CMK (cell line): ENCODE data around the gene TMPRSS11F.
A peak's percentile ranks its signal among the peaks of the same experiment; 100 is the strongest.
"Not testable (repeated sequence)": the region's sequence is repeated elsewhere in the genome, so short reads cannot be mapped to it uniquely, and the experiment has no call there.

Experiments
- DNase-seq: peaks from one replicate; pipeline ENCODE4 v3.0.0-alpha.2; 2010; ENCODE audit warnings: low read depth

The TMPRSS11F gene

DNA sequence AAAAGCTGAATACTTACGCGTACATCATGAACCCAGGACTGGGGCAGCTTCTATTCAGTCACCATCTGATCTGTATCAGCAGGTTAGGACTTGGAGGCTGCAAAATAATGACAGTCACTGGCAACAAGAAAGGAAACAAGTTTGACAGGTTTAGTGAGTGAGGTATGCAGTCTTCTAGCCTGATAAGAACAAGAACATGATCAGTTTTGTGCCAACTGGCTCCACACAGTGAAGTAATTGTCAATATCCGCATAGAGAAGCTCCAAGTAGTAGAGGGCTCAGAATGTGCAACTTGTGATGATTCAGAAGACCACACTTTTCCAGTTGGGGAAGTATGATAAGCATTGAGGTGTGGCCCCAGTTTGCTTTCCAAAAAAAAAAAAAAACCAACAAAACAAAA, at the start of gene TMPRSS11F:
Gene TMPRSS11F (minus strand): TSS at position 77 of the 400 bp plus-strand sequence. CDS start 49 bp downstream, at position 28.
- peak; percentile 73 for DNase-seq

GRCh38 chr4:68176904-68177303, 47.2 kb upstream of the TMPRSS11F start:
- DNase-seq: no peak

- DNase-seq: no peak
These were observed 46.8 kb upstream of the TMPRSS11F start for GRCh38 chr4:68176500-68176899.

GRCh38 chr4:68175562-68176155, 46.0 kb upstream of the TMPRSS11F start:
- peak; percentile 14 for DNase-seq

DNA sequence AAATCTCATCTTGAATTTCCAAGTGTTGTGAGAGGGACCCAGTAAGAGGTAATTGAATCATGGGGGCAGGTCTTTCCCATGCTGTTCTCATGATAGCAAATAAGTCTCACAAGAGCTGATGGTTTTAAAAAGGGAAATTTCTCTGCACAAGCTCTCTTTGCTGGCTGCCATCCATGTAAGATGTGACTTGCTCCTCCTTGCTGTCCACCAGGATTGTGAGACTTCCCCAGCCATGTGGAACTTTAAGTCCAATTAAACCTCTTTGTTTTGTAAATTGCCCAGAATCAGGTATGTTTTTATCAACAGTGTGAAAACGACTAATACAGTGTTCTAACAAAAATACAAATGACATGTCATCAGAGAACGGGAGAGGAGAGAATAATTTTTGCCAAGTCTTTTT, 44.7 kb upstream of the TMPRSS11F start:
- not testable (repeated sequence) for DNase-seq

DNA sequence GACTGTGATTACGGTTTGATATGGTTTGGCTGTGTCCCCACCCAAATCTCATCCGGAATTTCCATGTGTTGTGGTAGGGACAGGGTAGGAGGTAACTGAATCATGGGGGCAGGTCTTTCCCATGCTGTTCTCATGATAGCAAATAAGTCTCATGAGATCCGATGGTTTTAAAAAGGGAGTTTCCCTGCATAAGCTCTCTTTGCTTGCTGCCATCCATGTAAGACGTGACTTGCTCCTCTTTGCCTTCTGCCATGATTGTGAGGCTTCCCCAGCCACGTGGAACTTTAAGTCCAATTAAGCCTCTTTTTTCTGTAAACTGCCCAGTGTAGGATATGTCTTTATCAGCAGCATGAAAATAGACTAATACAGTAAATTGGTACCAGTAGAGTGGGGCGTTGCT, 42.5 kb upstream of the TMPRSS11F start:
- not testable (repeated sequence) for DNase-seq

DNA sequence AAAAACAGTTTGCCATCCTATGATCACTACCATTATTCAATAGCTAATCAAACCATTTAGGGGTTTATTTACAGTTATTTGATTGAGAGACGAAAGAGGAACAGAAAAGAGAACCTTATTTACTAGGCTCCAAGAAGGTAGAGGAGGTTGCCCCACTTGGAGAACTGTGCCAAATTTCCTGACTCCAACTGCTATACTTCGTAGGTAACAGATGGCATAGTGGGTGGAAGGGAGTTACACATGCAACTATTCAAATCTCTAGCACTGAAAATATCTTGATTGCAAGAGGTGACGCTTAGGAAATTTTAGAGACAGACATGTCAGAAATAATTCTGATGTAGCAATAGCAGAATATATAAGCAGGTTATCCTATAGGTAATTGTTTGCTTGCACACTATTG, 38.0 kb upstream of the TMPRSS11F start:
- DNase-seq: no peak

GRCh38 chr4:68167166-68167565, 37.5 kb upstream of the TMPRSS11F start:
- DNase-seq: no peak

GRCh38 chr4:68163754-68164153, 34.1 kb upstream of the TMPRSS11F start:
- DNase-seq: no peak

- no peak for DNase-seq
These were observed 32.5 kb upstream of the TMPRSS11F start for GRCh38 chr4:68162196-68162595.

DNA sequence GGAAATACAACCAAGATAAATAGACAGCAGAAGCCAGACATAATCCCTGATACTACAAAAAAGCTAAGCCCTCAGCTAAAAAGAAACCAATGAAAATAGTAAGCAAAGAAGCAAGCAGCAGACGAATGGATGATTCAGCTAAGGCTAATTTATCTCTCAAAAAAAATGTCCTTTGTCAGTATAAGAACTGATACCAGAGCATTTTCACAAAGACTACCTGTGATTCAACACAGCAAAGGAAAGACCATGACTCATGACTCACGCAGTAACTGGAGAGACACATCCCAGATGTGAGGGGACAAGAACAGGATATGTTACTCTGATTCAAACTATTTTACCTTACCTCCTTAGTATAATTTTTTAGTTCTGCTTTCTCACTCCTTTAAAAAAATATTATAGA, 22.7 kb upstream of the TMPRSS11F start:
- DNase-seq: no peak

- no peak for DNase-seq
These were observed 19.4 kb upstream of the TMPRSS11F start for GRCh38 chr4:68148800-68149685.

- DNase-seq: no peak
These were observed 17.4 kb upstream of the TMPRSS11F start for GRCh38 chr4:68147079-68147478.

- DNase-seq: no peak
These were observed 15.6 kb upstream of the TMPRSS11F start for GRCh38 chr4:68145261-68145660.

DNA sequence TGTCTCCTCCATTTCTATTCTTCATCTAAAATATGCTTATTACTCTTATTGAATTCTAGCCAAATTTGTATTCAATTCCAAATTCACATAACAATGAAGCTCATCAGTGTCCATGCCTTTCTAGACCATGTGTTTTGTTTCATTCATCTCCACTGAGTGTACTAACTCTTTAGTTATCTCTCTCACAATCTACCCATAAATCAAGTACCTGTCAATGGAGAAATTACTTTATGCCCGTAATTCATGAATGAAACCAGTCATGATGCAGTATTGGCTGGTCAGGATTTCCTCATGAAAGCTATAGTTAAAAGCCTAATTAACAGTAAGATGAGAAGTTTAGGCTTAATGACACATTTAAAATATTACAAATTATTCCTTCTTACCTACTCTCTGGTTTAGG, 12.2 kb upstream of the TMPRSS11F start:
- no peak for DNase-seq

DNA sequence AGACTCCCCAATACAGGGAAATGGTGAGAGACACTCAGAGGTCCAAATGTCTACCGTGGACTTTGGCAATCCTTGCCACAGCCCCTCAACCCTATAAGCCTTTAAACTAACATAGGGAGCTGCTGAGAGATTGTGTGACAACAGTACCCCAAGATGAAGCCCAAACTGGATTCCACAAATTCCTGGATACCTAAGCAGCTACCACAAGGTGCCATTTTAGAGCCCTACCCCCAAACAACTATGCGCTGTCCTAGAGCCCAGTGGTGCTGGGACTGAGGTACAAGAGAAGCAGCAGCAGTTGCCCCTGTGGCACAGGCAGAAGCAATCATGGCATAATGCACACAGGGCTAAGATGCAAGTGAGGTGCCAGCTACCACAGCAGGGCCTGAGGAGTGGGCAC, 2.7 kb upstream of the TMPRSS11F start:
- no peak for DNase-seq

DNA sequence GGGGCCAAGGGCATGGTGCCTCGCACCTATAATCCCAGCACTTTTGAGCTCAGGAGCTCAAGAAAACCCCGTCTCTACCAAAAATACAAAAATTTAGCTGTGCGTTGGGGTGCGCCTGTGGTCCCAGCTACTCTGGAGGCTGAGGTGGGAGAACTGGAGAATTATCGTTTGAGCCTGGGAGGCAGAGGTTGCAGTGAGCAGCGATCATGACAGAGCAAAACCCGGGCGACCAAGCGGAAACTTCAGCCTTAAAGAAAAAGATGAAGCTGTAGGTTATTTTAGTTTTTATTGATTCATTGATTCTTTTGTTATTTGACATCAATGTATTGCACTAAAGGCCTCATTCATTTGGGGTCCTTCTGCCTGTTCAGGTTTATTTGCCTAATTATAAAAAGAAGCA, 5.4 kb downstream of the TMPRSS11F start:
- DNase-seq: no peak

DNA sequence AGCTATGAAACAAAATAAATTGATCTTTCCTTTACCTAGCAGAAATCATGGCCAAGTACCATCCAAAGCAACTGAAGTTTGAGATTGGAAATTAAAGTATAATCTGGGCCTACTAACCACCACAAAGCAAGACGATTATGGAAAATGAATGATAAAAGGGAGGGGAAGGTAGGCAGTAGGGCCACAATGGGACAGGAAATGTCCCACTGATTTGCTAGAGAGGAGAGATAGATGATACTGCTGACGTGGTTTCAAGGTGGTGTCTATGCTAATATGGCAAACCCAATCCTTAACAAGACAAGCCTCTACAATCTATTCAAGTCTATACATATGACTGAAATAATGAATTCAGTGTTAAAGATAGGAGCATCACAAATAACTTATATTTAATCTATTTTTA, 6.1 kb downstream of the TMPRSS11F start:
- DNase-seq: no peak

- DNase-seq: no peak
These were observed 9.7 kb downstream of the TMPRSS11F start for GRCh38 chr4:68119921-68120320.

DNA sequence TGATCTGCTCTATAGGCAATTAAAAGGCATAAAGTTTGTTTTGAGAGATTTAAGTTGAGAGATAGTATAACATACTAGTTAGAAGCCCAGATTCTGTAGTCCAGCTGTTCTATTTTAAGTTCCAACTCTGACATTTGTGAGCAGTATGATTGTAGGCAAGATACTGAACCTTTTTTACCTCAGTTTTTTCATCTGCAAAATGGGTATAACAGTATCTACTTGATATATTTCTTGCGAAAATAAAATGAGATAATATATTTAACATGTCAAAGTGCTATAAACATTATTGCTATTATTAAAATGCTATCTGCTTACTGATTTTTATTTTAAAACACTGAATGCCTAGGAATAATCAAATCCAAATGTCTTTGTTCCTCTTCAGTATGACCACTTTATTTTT, 19.2 kb downstream of the TMPRSS11F start:
- DNase-seq: no peak

GRCh38 chr4:68109868-68110267, 19.8 kb downstream of the TMPRSS11F start:
- no peak for DNase-seq

GRCh38 chr4:68082758-68083157, 46.9 kb downstream of the TMPRSS11F start:
- no peak for DNase-seq

DNA sequence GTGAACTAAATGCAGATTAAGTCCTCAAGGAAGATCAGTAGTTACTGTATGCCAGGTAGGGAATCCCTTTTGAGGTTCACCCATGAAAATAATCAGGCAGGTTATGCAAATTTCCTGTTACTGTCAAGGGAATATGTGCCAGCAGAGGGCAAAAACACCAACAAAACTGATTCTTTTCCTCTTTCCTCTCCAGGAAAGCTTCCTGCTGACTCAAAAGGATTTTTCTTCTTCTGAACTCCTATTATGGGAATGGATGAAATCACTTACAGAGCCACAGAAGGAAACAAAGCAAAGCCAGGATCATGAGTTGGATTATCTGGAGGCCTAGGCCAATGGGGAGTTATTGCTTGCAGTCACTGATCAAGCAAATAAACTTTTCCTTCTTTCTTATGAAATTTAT, 49.7 kb downstream of the TMPRSS11F start:
- DNase-seq: no peak

DNA sequence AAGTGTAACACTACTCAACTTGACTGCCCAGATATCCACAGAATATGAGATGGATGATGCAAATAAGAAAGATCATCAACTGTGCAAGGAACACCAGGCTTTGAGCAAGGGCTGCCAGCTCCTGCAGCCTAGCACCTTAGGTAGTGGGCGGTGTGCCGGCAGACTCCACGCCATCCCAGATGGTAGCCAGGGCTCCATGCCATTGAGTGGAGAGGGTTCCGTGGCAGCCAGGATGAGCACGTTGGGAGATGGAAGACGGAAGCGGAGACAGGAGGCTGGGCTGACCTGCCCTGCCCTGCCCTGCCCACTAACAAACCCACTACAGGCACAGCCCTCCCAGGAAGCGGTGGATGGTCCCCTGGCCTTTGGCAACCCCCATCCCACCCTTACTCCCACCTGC, 51.9 kb downstream of the TMPRSS11F start:
- no peak for DNase-seq
